Endothelial cell of umbilical vein (primary cell): Measurements from ENCODE around the gene FMN1. TPM values are rescaled to one million over a fixed set of nuclear protein-coding genes. Genes with fewer than 3 reads are reported as not detected.

Experiments used
- BruUV-seq: library from RNA; stranded (reverse); fragments of 400-500 nt; replicated peaks from 2 replicates; lab custom pipeline; 2021; lab: Mats Ljungman, UMichigan
- CTCF ChIA-PET: fragments of 300-600, 350-600 bp; sonication (Branson Sonifier 250); formaldehyde crosslinking; loops from one replicate; lab custom pipeline; 2021; ENCODE audit warnings: antibody characterized with exemption, inconsistent platforms; lab: Charles Lee
- POLR2A ChIA-PET: fragments of 300-600, 350-600 bp; sonication (Branson Sonifier 250); formaldehyde crosslinking; loops from one replicate; lab custom pipeline; 2021; ENCODE audit warnings: antibody characterized with exemption, inconsistent platforms; lab: Charles Lee
- DNase-seq: peaks from one replicate; pipeline ENCODE4 v3.0.0-alpha.2; 2011; ENCODE audit warnings: low read depth, low spot score
- FAIRE-seq: peaks from 2 replicates; lab custom pipeline; 2011; peaks lifted over from hg19 to GRCh38; lab: Jason Lieb, UNC
- H2AFZ ChIP-seq: 2 replicates; pipeline ENCODE4 v1.6.0; 2012; ENCODE audit warnings: low read depth, low read length, control low read depth, inconsistent platforms
- H3K27ac ChIP-seq: 2 replicates; pipeline ENCODE4 v1.5.1; 2011; ENCODE audit warnings: low read depth, mild to moderate bottlenecking, control low read depth, low read length, moderate library complexity; ENCODE audit not compliant: insufficient read depth
- H3K27me3 ChIP-seq, 2 experiments: 2 replicates each; pipeline versions ENCODE4 v1.6.0 to v1.6.1; 2011; ENCODE audit warnings: low read length in 2 of 2, mixed read lengths in 1 of 2; ENCODE audit not compliant: control insufficient read depth in 2 of 2, insufficient read depth in 2 of 2
- H3K36me3 ChIP-seq, 2 experiments: 2 replicates in 1 of 2; 3 replicates in 1 of 2; pipeline ENCODE4 v1.5.1; 2011; ENCODE audit warnings: low read length in 2 of 2, mild to moderate bottlenecking in 1 of 2, moderate library complexity in 1 of 2; ENCODE audit not compliant: control insufficient read depth in 2 of 2, insufficient read depth in 2 of 2; ENCODE audit errors: extremely low read depth in 1 of 2
- H3K4me1 ChIP-seq: 3 replicates; pipeline ENCODE4 v1.5.1; 2011; ENCODE audit warnings: mild to moderate bottlenecking, low read length; ENCODE audit not compliant: control insufficient read depth, insufficient read depth; ENCODE audit errors: extremely low read depth
- H3K4me2 ChIP-seq: 2 replicates; pipeline ENCODE4 v1.6.1; 2011; ENCODE audit warnings: low read length, control low read depth, mixed read lengths; ENCODE audit not compliant: insufficient read depth
- H3K4me3 ChIP-seq, 3 experiments: fragments of 200-600 bp in 1 of 3; sonication (generic), shearing (Covaris generic) in 1 of 3; replicated peaks in 1 of 3; 2 replicates each; pipeline ENCODE4 v1.5.1; 2011 to 2016; ENCODE audit warnings: control low read depth in 3 of 3, low read length in 3 of 3, mild to moderate bottlenecking in 2 of 3, inconsistent platforms in 1 of 3, low read depth in 1 of 3, moderate library complexity in 1 of 3; ENCODE audit not compliant: insufficient read depth in 1 of 3
- H3K79me2 ChIP-seq: 2 replicates; pipeline ENCODE4 v1.6.0; 2012; ENCODE audit warnings: low read length, inconsistent platforms; ENCODE audit not compliant: control insufficient read depth, insufficient read depth
- H3K9ac ChIP-seq: replicated peaks from 2 replicates; pipeline ENCODE3; 2011; ENCODE audit warnings: low read length, control low read depth; ENCODE audit not compliant: insufficient read depth; ENCODE audit errors: extremely low read depth
- H3K9me1 ChIP-seq: replicated peaks from 3 replicates; pipeline ENCODE4 v1.6.0; 2011; ENCODE audit warnings: mild to moderate bottlenecking, low read length; ENCODE audit not compliant: control insufficient read depth, insufficient read depth; ENCODE audit errors: extremely low read depth
- H3K9me3 ChIP-seq: replicated peaks from 2 replicates; pipeline ENCODE4 v1.5.1; 2012; ENCODE audit warnings: low read length, inconsistent platforms; ENCODE audit not compliant: control insufficient read depth, insufficient read depth
- H4K20me1 ChIP-seq: replicated peaks from 2 replicates; pipeline ENCODE3; 2011; ENCODE audit warnings: mild to moderate bottlenecking, low read length; ENCODE audit not compliant: control insufficient read depth, insufficient read depth; ENCODE audit errors: extremely low read depth
- CTCF ChIP-seq, 2 donors: IDR thresholded peaks; 1 replicate in 1 of 2; 2 replicates in 1 of 2; pipeline ENCODE4 v1.5.1; 2011; ENCODE audit warnings: low read length in 2 of 2, mild to moderate bottlenecking in 2 of 2, moderate library complexity in 2 of 2, control low read depth in 1 of 2, inconsistent platforms in 1 of 2, low read depth in 1 of 2; ENCODE audit not compliant: insufficient read depth in 1 of 2; ENCODE audit errors: extremely low read depth in 1 of 2
- EZH2 ChIP-seq: IDR thresholded peaks from 2 replicates; pipeline ENCODE4 v1.6.1; 2012; ENCODE audit warnings: borderline replicate concordance, low read depth, mild to moderate bottlenecking, moderate library complexity, low read length, inconsistent platforms; ENCODE audit not compliant: severe bottlenecking
- FOS ChIP-seq: IDR thresholded peaks from 2 replicates; pipeline ENCODE4 v1.6.1; 2011; ENCODE audit warnings: mild to moderate bottlenecking, low read length, moderate library complexity, borderline replicate concordance; ENCODE audit not compliant: insufficient read depth
- GATA2 ChIP-seq: IDR thresholded peaks from 2 replicates; pipeline ENCODE4 v1.7.0; 2011; ENCODE audit warnings: low read depth, mild to moderate bottlenecking, moderate library complexity, mixed read lengths, low read length; ENCODE audit not compliant: insufficient read length, insufficient read depth
- JUN ChIP-seq: IDR thresholded peaks from 2 replicates; pipeline ENCODE4 v1.6.1; 2011; ENCODE audit warnings: borderline replicate concordance, low read depth; ENCODE audit not compliant: insufficient read length, insufficient read depth
- MAX ChIP-seq: IDR thresholded peaks from 2 replicates; pipeline ENCODE4 v1.6.1; 2011; ENCODE audit not compliant: insufficient read depth, insufficient read length
- MYC ChIP-seq: IDR thresholded peaks from one replicate; pipeline ENCODE4 v1.6.1; 2011; ENCODE audit warnings: mild to moderate bottlenecking, low read depth, low read length
- POLR2A ChIP-seq: IDR thresholded peaks from 2 replicates; pipeline ENCODE4 v1.6.1; 2012; ENCODE audit warnings: low read depth, mild to moderate bottlenecking, control low read depth, low read length
- POLR2AphosphoS5 ChIP-seq: IDR thresholded peaks from 2 replicates; pipeline ENCODE4 v1.6.1; 2012; ENCODE audit warnings: low read depth, mild to moderate bottlenecking, control low read depth, low read length, moderate library complexity; ENCODE audit not compliant: insufficient read depth
- dilution Hi-C: fragments of 300-500 bp; cut with MboI; formaldehyde crosslinking; loops from one replicate; pipeline ENCODE4 v1.15.0; 2019; ENCODE audit warnings: low sequenced_read_pairs; ENCODE audit not compliant: extremely low pct_ligation_motif_present
- intact Hi-C: fragments of 100-400 bp; cut with micrococcal nuclease; formaldehyde crosslinking; loops from one replicate; pipeline ENCODE4 v1.10.0; 2022
- polyA plus RNA-seq, 4 experiments: library from polyadenylated mRNA; depleted of rRNA in 3 of 4; stranded (reverse) in 3 of 4; unstranded in 1 of 4; fragments of >200 nt; gene quantifications; 2 replicates each; pipeline versions ENCODE4 v1.2.1 to v1.2.3, GENCODE V29; 2011 to 2012; ENCODE audit warnings: missing spikeins in 1 of 4
- total RNA-seq: library from RNA; stranded (reverse); gene quantifications from 2 replicates; pipeline ENCODE4 v1.2.3, GENCODE V29; 2021

FMN1 gene
- total and polyA plus RNA-seq, 2 donors (not counting 3 experiments of a cell fraction or from before 2014, with no cell fraction given), result 0.01 to 0.29 TPM

- intact Hi-C loops, result no loop called here
- FAIRE-seq, result peak; percentile 18
Observed at GRCh38 chr15:32766101-32766500, 428.4 kb downstream of the FMN1 start.

More at GRCh38 chr15:32766101-32766500, 428.4 kb downstream of the FMN1 start:
- TF ChIP-seq MAX, result no peak
- no peak for TF ChIP-seq POLR2A
- no peak for TF ChIP-seq GATA2
- TF ChIP-seq FOS, result no peak
- no peak for TF ChIP-seq EZH2
- TF ChIP-seq POLR2AphosphoS5, result no peak
- TF ChIP-seq MYC, result no peak
- TF ChIP-seq CTCF (IDR thresholded peaks at IDR 0.05; ENCODE audit: extremely low read depth in 1 of 2, insufficient read depth in 1 of 2, low read depth in 1 of 2, low read length in 2 of 2), result no peak
- no peak for TF ChIP-seq JUN
- H3K9ac ChIP-seq, result no peak overlapping the region
- no peaks in the 10 kb centered on the region for H3K9me3 ChIP-seq
- dilution Hi-C loops, result no loop called here
- H3K4me2 ChIP-seq, result no peak overlapping the region
- BruUV-seq, result no TSS peak
- no peak overlapping the region for H3K4me3 ChIP-seq
- H3K27ac ChIP-seq, result no peak overlapping the region
- H3K79me2 ChIP-seq, result no peaks in the 10 kb centered on the region
- H3K4me1 ChIP-seq, result no peaks in the 10 kb centered on the region
- H3K27me3 ChIP-seq, result peaks cover 2 to 18% of the 10 kb centered on the region in 2 experiments
- no peak overlapping the region for H2AFZ ChIP-seq
- DNase-seq, result no peak
- H3K9me1 ChIP-seq, result no peaks in the 10 kb centered on the region
- no peaks in the 10 kb centered on the region for H3K36me3 ChIP-seq
- ChIA-PET POLR2A (no interaction called here), CTCF (interaction anchor here (1.1 to 1.4 kb wide), 4 partner anchors 8 to 170 kb away, joined by 3 to 4 read pairs (median 3); no protein-coding TSS in a partner anchor)
- no peaks in the 10 kb centered on the region for H4K20me1 ChIP-seq
